HCT116 (cell line): ENCODE data around the gene SLC22A15. TPM values are rescaled to one million over a fixed set of nuclear protein-coding genes. Genes with fewer than 3 reads are reported as not detected.

Source experiments
- ATAC-seq: fragments of 200-7000 bp; cut with Tn5 transposase; 2 replicates; pipeline ENCODE4 v1.9.1; 2020; ENCODE audit warnings: mild to moderate bottlenecking, moderate library complexity
- BruUV-seq: library from RNA; stranded (reverse); fragments of 400-500 nt; replicated peaks from 2 replicates; lab custom pipeline; 2021; lab: Mats Ljungman, UMichigan
- CTCF ChIA-PET: fragments of 300-600 bp; sonication (Branson Sonifier 250); formaldehyde crosslinking; loops from one replicate; lab custom pipeline; 2021; ENCODE audit warnings: antibody characterized with exemption; lab: Charles Lee
- POLR2A ChIA-PET: fragments of 300-600, 350-600 bp; sonication (Branson Sonifier 250); formaldehyde crosslinking; loops from one replicate; lab custom pipeline; 2021; ENCODE audit warnings: antibody characterized with exemption; lab: Charles Lee
- RAD21 ChIA-PET, 2 experiments: fragments of 300-600 bp; sonication (Branson Sonifier 250); formaldehyde crosslinking; loops; one replicate each; lab custom pipeline; 2023; ENCODE audit warnings: low total read pairs in 2 of 2; ENCODE audit not compliant: uncharacterized antibody in 2 of 2, unreplicated experiment in 2 of 2, low non-redundant PET in 1 of 2; lab: Charles Lee
- DNase-seq: peaks from one replicate; pipeline ENCODE4 v3.0.0-alpha.2; 2010; ENCODE audit warnings: low read depth, low spot score
- H2AFZ ChIP-seq: fragments of 200-600 bp; shearing (Covaris generic), sonication (generic); 2 replicates; pipeline ENCODE4 v1.6.1; 2017; ENCODE audit warnings: low read depth, mixed run types, mixed read lengths, antibody characterized with exemption, low read length; ENCODE audit not compliant: poor library complexity, severe bottlenecking
- H3K27ac ChIP-seq: 2 replicates; pipeline ENCODE4 v1.5.1; 2012; ENCODE audit warnings: low read depth, low read length
- H3K27me3 ChIP-seq: fragments of 200-600 bp; sonication (generic); 2 replicates; pipeline ENCODE4 v1.6.1; 2016; ENCODE audit warnings: mixed run types, low read length, mixed read lengths; ENCODE audit not compliant: insufficient read depth
- H3K36me3 ChIP-seq, 2 experiments: fragments of 200-500 bp in 1 of 2; fragments of 200-600 bp in 1 of 2; sonication (Bioruptor generic) in 1 of 2; sonication (generic) in 1 of 2; 2 replicates each; pipeline versions ENCODE4 v1.5.1 to v1.6.1; 2014 to 2016; ENCODE audit warnings: low read length in 2 of 2, inconsistent platforms in 1 of 2, mixed read lengths in 1 of 2, mixed run types in 1 of 2; ENCODE audit not compliant: insufficient read depth in 2 of 2, control insufficient read depth in 1 of 2
- H3K4me1 ChIP-seq, 2 experiments: fragments of 200-600 bp in 1 of 2; sonication (generic) in 1 of 2; 2 replicates each; pipeline versions ENCODE4 v1.5.1 to v1.6.1; 2012 to 2017; ENCODE audit warnings: low read length in 2 of 2, inconsistent platforms in 1 of 2, mild to moderate bottlenecking in 1 of 2, mixed read lengths in 1 of 2, mixed run types in 1 of 2, moderate library complexity in 1 of 2; ENCODE audit not compliant: insufficient read depth in 2 of 2, control insufficient read depth in 1 of 2
- H3K4me2 ChIP-seq: fragments of 200-600 bp; sonication (generic); 2 replicates; pipeline ENCODE4 v1.6.1; 2017; ENCODE audit warnings: mixed run types, low read length, mixed read lengths
- H3K4me3 ChIP-seq, 2 experiments: fragments of 200-600 bp in 1 of 2; sonication (generic) in 1 of 2; replicated peaks in 1 of 2; 2 replicates each; pipeline ENCODE4 v1.5.1; 2011 to 2016; ENCODE audit warnings: low read length in 2 of 2, control low read depth in 1 of 2, low read depth in 1 of 2, mild to moderate bottlenecking in 1 of 2, mixed read lengths in 1 of 2, mixed run types in 1 of 2
- H3K79me2 ChIP-seq: fragments of 200-600 bp; sonication (generic); 2 replicates; pipeline ENCODE4 v1.6.1; 2017; ENCODE audit warnings: mild to moderate bottlenecking, mixed run types, low read length, moderate library complexity, mixed read lengths; ENCODE audit not compliant: insufficient read depth
- H3K9ac ChIP-seq: fragments of 200-600 bp; sonication (generic); 2 replicates; pipeline ENCODE4 v1.6.1; 2016; ENCODE audit warnings: low read length, mixed read lengths
- H3K9me2 ChIP-seq: fragments of 200-600 bp; sonication (generic), shearing (Covaris generic); 2 replicates; pipeline ENCODE4 v1.6.1; 2017; ENCODE audit warnings: mixed run types, mild to moderate bottlenecking, moderate library complexity; ENCODE audit not compliant: insufficient read depth
- H3K9me3 ChIP-seq, 2 experiments: fragments of 200-500 bp in 1 of 2; fragments of 200-600 bp in 1 of 2; sonication (Bioruptor generic) in 1 of 2; sonication (generic) in 1 of 2; 2 replicates each; pipeline ENCODE4 v1.6.1; 2014 to 2017; ENCODE audit warnings: low read length in 2 of 2, mixed read lengths in 2 of 2, inconsistent platforms in 1 of 2, low read depth in 1 of 2, mild to moderate bottlenecking in 1 of 2, mixed run types in 1 of 2, moderate library complexity in 1 of 2; ENCODE audit not compliant: control insufficient read depth in 1 of 2, insufficient read depth in 1 of 2
- H4K20me1 ChIP-seq: fragments of 200-600 bp; sonication (generic), shearing (Covaris generic); 2 replicates; pipeline ENCODE4 v1.6.1; 2017; ENCODE audit warnings: mixed run types, mild to moderate bottlenecking, moderate library complexity; ENCODE audit not compliant: insufficient read depth
- CBX3 ChIP-seq: IDR thresholded peaks from 2 replicates; pipeline ENCODE4 v1.6.1; 2012; ENCODE audit warnings: low read depth
- EZH2 ChIP-seq: fragments of 200-600 bp; sonication (generic); IDR thresholded peaks from 2 replicates; pipeline ENCODE4 v1.6.1; 2017; ENCODE audit warnings: antibody characterized with exemption, mixed run types
- EZH2phosphoT487 ChIP-seq: fragments of 200-600 bp; IDR thresholded peaks from 2 replicates; pipeline ENCODE4 v1.6.1; 2018; ENCODE audit warnings: antibody characterized with exemption, borderline replicate concordance
- YY1 ChIP-seq: IDR thresholded peaks from 2 replicates; pipeline ENCODE4 v1.6.1; 2011; ENCODE audit warnings: low read length, low read depth, moderate library complexity, mild to moderate bottlenecking; ENCODE audit not compliant: insufficient replicate concordance; ENCODE audit errors: extremely low read depth
- ZFX ChIP-seq: fragments of 450-650 bp; IDR thresholded peaks from 2 replicates; pipeline ENCODE4 v1.6.1; 2017
- intact Hi-C: fragments of 100-400 bp; cut with micrococcal nuclease; formaldehyde crosslinking; loops from 2 replicates; pipeline ENCODE4 v1.10.0; 2022
- total RNA-seq: library from RNA; stranded (reverse); gene quantifications from one replicate; pipeline ENCODE4 v1.2.1, GENCODE V29; 2021; ENCODE audit not compliant: unreplicated experiment

Gene SLC22A15
- total RNA-seq, 1 experiment from 2014 or later: 3.1 TPM

DNA sequence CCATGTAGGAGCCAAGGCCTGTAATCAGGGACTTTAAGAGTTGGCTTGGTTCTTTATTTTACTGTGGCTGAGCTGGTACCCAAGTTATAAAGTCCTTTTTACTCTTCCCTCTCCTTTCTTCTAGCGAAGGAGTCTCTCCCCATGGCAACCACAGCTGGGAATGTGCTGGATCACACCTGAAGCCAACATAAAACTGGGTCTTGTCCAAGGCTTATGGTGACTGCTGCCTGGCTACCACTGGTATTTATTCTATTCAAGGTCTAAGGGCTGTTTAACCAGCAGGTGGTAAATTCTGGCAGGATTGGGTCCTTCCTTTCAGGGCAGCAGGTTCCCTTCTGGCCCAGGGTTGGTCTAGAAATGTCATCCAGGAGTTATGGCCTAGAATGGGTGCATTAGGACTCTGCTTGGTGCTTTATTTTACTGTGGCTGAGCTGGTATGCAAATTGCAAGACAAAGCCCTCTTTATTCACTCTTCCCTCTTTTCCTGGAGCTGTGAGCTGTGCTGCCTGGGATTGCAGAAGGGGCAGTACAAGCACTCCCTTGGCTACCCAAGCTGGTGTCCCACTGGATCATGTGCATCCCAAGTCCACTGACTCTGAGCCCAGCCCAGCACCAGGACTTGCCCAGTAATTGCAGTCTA is 26.6 kb downstream of the SLC22A15 start:
- no peaks in the 10 kb centered on the region for H3K4me1 ChIP-seq
- H2AFZ ChIP-seq: no peak overlapping the region
- no peak overlapping the region for H3K9ac ChIP-seq
- no peaks in the 10 kb centered on the region for H3K27me3 ChIP-seq
- no peaks in the 10 kb centered on the region for H4K20me1 ChIP-seq
- no peaks in the 10 kb centered on the region for H3K9me2 ChIP-seq
- H3K27ac ChIP-seq: no peak overlapping the region
- intact Hi-C loops: no loop called here
- ChIA-PET POLR2A (no interaction called here), RAD21 (no interaction called here), CTCF (no interaction called here)
- H3K4me2 ChIP-seq: no peak overlapping the region
- no peaks in the 10 kb centered on the region for H3K79me2 ChIP-seq
- no TSS peak for BruUV-seq
- ATAC-seq: no peak
- no peak for DNase-seq
- H3K4me3 ChIP-seq: no peak overlapping the region
- no peaks in the 10 kb centered on the region for H3K36me3 ChIP-seq
- TF ChIP-seq EZH2: no peak
- TF ChIP-seq ZFX: no peak
- no peak for TF ChIP-seq CBX3
- no peak for TF ChIP-seq YY1
- no peak for TF ChIP-seq EZH2phosphoT487
- peaks cover 0 to 5% of the 10 kb centered on the region in 2 experiments; a peak in 2 of 4 replicates for H3K9me3 ChIP-seq

- Histone ChIP-seq H3K9ac (no peak overlapping the region), H3K4me3 (no peak overlapping the region), H3K79me2 (no peaks in the 10 kb centered on the region), H3K4me2 (no peak overlapping the region), H3K27me3 (no peaks in the 10 kb centered on the region), H3K9me2 (no peaks in the 10 kb centered on the region), H3K36me3 (no peaks in the 10 kb centered on the region), H2AFZ (no peak overlapping the region), H3K9me3 (no peaks in the 10 kb centered on the region; a peak in 1 of 4 replicates), H3K4me1 (no peaks in the 10 kb centered on the region), H3K27ac (no peak overlapping the region), H4K20me1 (no peaks in the 10 kb centered on the region)
- ChIA-PET POLR2A (no interaction called here), RAD21 (no interaction called here), CTCF (no interaction called here)
- BruUV-seq: no TSS peak
- intact Hi-C loops: no loop called here
- DNase-seq (no peak), ATAC-seq (no peak)
- no peak for TF ChIP-seq ZFX
Measured at GRCh38 chr1:116003823-116004222, 27.5 kb downstream of the SLC22A15 start.
